ENCODE results near the gene PIK3CG. TPM values are rescaled to one million over a fixed set of nuclear protein-coding genes. Genes with fewer than 3 reads are reported as not detected.

The PIK3CG gene
- total RNA-seq, 3 donors from 2014 or later (not counting 1 experiment from before 2014, with no cell fraction given), result 64.9 to 83.3 (median 78.2) TPM

- no peaks in the 10 kb centered on the region for H3K9me3 Mint-ChIP-seq
- no peaks in the 10 kb centered on the region for H3K27me3 ChIP-seq (ENCODE audit: control insufficient read depth, insufficient read depth, low read length)
- WGBS (ENCODE audit: insufficient coverage), result 96% methylated on average over 54 of the region's 54 CpGs
- H3K4me3 ChIP-seq (ENCODE audit: low read length), result no peak overlapping the region
- peak overlapping the region; percentile 92 to 97 for H3K27ac Mint-ChIP-seq
- intact Hi-C loops (cut with micrococcal nuclease), result loop anchor here (5.0 to 10.0 kb wide), 2 partner anchors 205 to 877 kb away; partner anchors contain the start of genes CBLL1 and CCDC71L
- peaks cover 43% of the 10 kb centered on the region for H3K4me1 ChIP-seq (ENCODE audit: control insufficient read depth, insufficient read depth, low read length)
- peaks cover 50% of the 10 kb centered on the region for H3K36me3 ChIP-seq (ENCODE audit: control insufficient read depth, insufficient read depth, low read length)
- peak overlapping the region; percentile 94 for H3K4me3 Mint-ChIP-seq
- H3K27ac ChIP-seq (ENCODE audit: low read length), result peak overlapping the region; percentile 93
- H3K9me3 ChIP-seq (ENCODE audit: control insufficient read depth, insufficient read depth, low read length), result no peaks in the 10 kb centered on the region
- peaks cover 90 to 92% of the 10 kb centered on the region in 2 donors for H3K4me1 Mint-ChIP-seq
- H3K36me3 Mint-ChIP-seq, result peaks cover 12% of the 10 kb centered on the region
- DNase-seq (no peak), ATAC-seq (no peak)
- no peaks in the 10 kb centered on the region for H3K27me3 Mint-ChIP-seq (ENCODE audit: low read depth in 2 of 2)
- TF ChIP-seq CTCF (IDR thresholded peaks at IDR 0.05), result no peak
Observed at GRCh38 chr7:106867641-106868351, 2.7 kb downstream of the PIK3CG start.

GRCh38 chr7:106868364-106868763 is 3.3 kb downstream of the PIK3CG start:
- Mint-ChIP-seq H3K36me3 (peaks cover 18% of the 10 kb centered on the region), H3K27ac (peak overlapping the region; percentile 79 to 97)

GRCh38 chr7:106869954-106870353 is 4.9 kb downstream of the PIK3CG start:
- peaks cover 71% of the 10 kb centered on the region for H3K36me3 ChIP-seq (ENCODE audit: control insufficient read depth, insufficient read depth, low read length)

More at GRCh38 chr7:106868364-106868763, 3.3 kb downstream of the PIK3CG start:
- peaks cover 90 to 92% of the 10 kb centered on the region in 2 donors for H3K4me1 Mint-ChIP-seq
- DNase-seq (no peak), ATAC-seq (no peak)
- H3K9me3 ChIP-seq (ENCODE audit: control insufficient read depth, insufficient read depth, low read length), result no peaks in the 10 kb centered on the region
- H3K27me3 ChIP-seq (ENCODE audit: control insufficient read depth, insufficient read depth, low read length), result no peaks in the 10 kb centered on the region
- H3K4me1 ChIP-seq (ENCODE audit: control insufficient read depth, insufficient read depth, low read length), result peaks cover 42% of the 10 kb centered on the region
- peak overlapping the region; percentile 72 for H3K4me3 Mint-ChIP-seq
- no peaks in the 10 kb centered on the region for H3K9me3 Mint-ChIP-seq
- H3K27me3 Mint-ChIP-seq (ENCODE audit: low read depth in 2 of 2), result no peaks in the 10 kb centered on the region
- H3K27ac ChIP-seq (ENCODE audit: low read length), result no peak overlapping the region
- no peak for TF ChIP-seq CTCF (IDR thresholded peaks at IDR 0.05)
- no peak overlapping the region for H3K4me3 ChIP-seq (ENCODE audit: low read length)
- peaks cover 55% of the 10 kb centered on the region for H3K36me3 ChIP-seq (ENCODE audit: control insufficient read depth, insufficient read depth, low read length)
- intact Hi-C loops (cut with micrococcal nuclease), result loop anchor here (5.0 to 10.0 kb wide), 2 partner anchors 206 to 876 kb away; partner anchors contain the start of genes CBLL1 and CCDC71L
- WGBS (ENCODE audit: insufficient coverage), result 98% methylated on average over 20 of the region's 20 CpGs

More at GRCh38 chr7:106869954-106870353, 4.9 kb downstream of the PIK3CG start:
- Mint-ChIP-seq H3K27me3 (ENCODE audit: low read depth in 2 of 2) (no peaks in the 10 kb centered on the region), H3K4me1 (peaks cover 89 to 90% of the 10 kb centered on the region in 2 donors), H3K9me3 (no peaks in the 10 kb centered on the region), H3K27ac (peak overlapping the region; percentile 79 to 97), H3K36me3 (peaks cover 29% of the 10 kb centered on the region), H3K4me3 (peak overlapping the region; percentile 72)
- no peak for DNase-seq
- Histone ChIP-seq H3K4me1 (ENCODE audit: control insufficient read depth, insufficient read depth, low read length) (peaks cover 31% of the 10 kb centered on the region), H3K9me3 (ENCODE audit: control insufficient read depth, insufficient read depth, low read length) (no peaks in the 10 kb centered on the region), H3K27ac (ENCODE audit: low read length) (peak overlapping the region; percentile 61), H3K4me3 (ENCODE audit: low read length) (peak overlapping the region; percentile 4), H3K27me3 (ENCODE audit: control insufficient read depth, insufficient read depth, low read length) (no peaks in the 10 kb centered on the region)
- TF ChIP-seq CTCF (IDR thresholded peaks at IDR 0.05), result no peak
- ATAC-seq, result no peak
- 38% methylated on average over 1 of the region's 1 CpG for WGBS (ENCODE audit: insufficient coverage)
- intact Hi-C loops (cut with micrococcal nuclease), result loop anchor here (5.0 to 10.0 kb wide), 2 partner anchors 208 to 875 kb away; partner anchors contain the start of genes CBLL1 and CCDC71L
